Smooth muscle cell (in vitro differentiated cells): ENCODE results near the gene SLC6A5. TPM values are rescaled to one million over a fixed set of nuclear protein-coding genes. Genes with fewer than 3 reads are reported as not detected.
A peak's percentile ranks its signal among the peaks of the same experiment; 100 is the strongest.

Source experiments
- DNase-seq: peaks from one replicate; lab custom pipeline; 2025; ENCODE audit not compliant: unreplicated experiment; lab: John Stamatoyannopoulos, UW
- H2AFZ ChIP-seq: fragments of 200-600 bp; sonication (generic); 2 replicates; pipeline ENCODE4 v1.6.0; 2016; ENCODE audit warnings: antibody characterized with exemption, low read depth, mild to moderate bottlenecking
- H3F3A ChIP-seq: fragments of 200-600 bp; sonication (generic); 2 replicates; pipeline ENCODE4 v1.6.0; 2017; ENCODE audit warnings: antibody characterized with exemption, low read depth
- H3K27ac ChIP-seq: fragments of 200-600 bp; sonication (generic); 2 replicates; pipeline ENCODE4 v1.5.1; 2016; ENCODE audit warnings: low read depth, mild to moderate bottlenecking
- H3K27me3 ChIP-seq: fragments of 200-600 bp; sonication (generic); 2 replicates; pipeline ENCODE4 v1.6.1; 2016; ENCODE audit warnings: low read depth, mild to moderate bottlenecking
- H3K36me3 ChIP-seq: fragments of 200-600 bp; sonication (generic); 2 replicates; pipeline ENCODE4 v1.5.1; 2016; ENCODE audit warnings: low read depth
- H3K4me1 ChIP-seq: fragments of 200-600 bp; sonication (generic); 2 replicates; pipeline ENCODE4 v1.5.1; 2016; ENCODE audit warnings: low read depth
- H3K4me2 ChIP-seq: fragments of 200-600 bp; sonication (generic); 2 replicates; pipeline ENCODE4 v1.6.0; 2016; ENCODE audit warnings: mild to moderate bottlenecking
- H3K4me3 ChIP-seq: fragments of 200-600 bp; sonication (generic); 2 replicates; pipeline ENCODE4 v1.5.1; 2016; ENCODE audit warnings: mild to moderate bottlenecking
- H3K79me2 ChIP-seq: fragments of 200-600 bp; sonication (generic); 2 replicates; pipeline ENCODE4 v1.6.0; 2016; ENCODE audit warnings: low read depth, mild to moderate bottlenecking
- H3K9ac ChIP-seq: fragments of 200-600 bp; sonication (generic); 2 replicates; pipeline ENCODE4 v1.6.0; 2016; ENCODE audit warnings: low read depth
- H3K9me3 ChIP-seq: fragments of 200-600 bp; sonication (generic); replicated peaks from 2 replicates; pipeline ENCODE4 v1.5.1; 2016; ENCODE audit warnings: low read depth
- H4K20me1 ChIP-seq: fragments of 200-600 bp; sonication (generic); 2 replicates; pipeline ENCODE4 v1.6.0; 2016; ENCODE audit warnings: low read depth
- WGBS: methylation state at CpG from one replicate; pipeline ENCODE4 v1.1.7; 2016; ENCODE audit warnings: low lambda C conversion rate; 5-methylcytosine and 5-hydroxymethylcytosine counted together
- polyA plus RNA-seq: library from polyadenylated mRNA; unstranded; fragments of >200 nt; fragmentation: Nextera tagmentation; extraction: Ambion mirVana; gene quantifications from 2 replicates; pipeline ENCODE4 v1.2.1, GENCODE V29; 2016
- total RNA-seq: library from RNA; depleted of rRNA; stranded (reverse); fragments of >200 nt; gene quantifications from 2 replicates; pipeline ENCODE4 v1.2.3, GENCODE V29; 2014
- TF ChIP-seq, protein P1 (sequence below): fragments of 200-600 bp; sonication (generic); IDR thresholded peaks from 2 replicates; pipeline ENCODE4 v1.5.1; 2017; ENCODE audit warnings: borderline replicate concordance, mild to moderate bottlenecking, antibody characterized with exemption; ENCODE audit not compliant: insufficient read depth, poor library complexity, severe bottlenecking

SLC6A5 gene
- total and polyA plus RNA-seq, 2 experiments from 2014 or later: not detected

DNA sequence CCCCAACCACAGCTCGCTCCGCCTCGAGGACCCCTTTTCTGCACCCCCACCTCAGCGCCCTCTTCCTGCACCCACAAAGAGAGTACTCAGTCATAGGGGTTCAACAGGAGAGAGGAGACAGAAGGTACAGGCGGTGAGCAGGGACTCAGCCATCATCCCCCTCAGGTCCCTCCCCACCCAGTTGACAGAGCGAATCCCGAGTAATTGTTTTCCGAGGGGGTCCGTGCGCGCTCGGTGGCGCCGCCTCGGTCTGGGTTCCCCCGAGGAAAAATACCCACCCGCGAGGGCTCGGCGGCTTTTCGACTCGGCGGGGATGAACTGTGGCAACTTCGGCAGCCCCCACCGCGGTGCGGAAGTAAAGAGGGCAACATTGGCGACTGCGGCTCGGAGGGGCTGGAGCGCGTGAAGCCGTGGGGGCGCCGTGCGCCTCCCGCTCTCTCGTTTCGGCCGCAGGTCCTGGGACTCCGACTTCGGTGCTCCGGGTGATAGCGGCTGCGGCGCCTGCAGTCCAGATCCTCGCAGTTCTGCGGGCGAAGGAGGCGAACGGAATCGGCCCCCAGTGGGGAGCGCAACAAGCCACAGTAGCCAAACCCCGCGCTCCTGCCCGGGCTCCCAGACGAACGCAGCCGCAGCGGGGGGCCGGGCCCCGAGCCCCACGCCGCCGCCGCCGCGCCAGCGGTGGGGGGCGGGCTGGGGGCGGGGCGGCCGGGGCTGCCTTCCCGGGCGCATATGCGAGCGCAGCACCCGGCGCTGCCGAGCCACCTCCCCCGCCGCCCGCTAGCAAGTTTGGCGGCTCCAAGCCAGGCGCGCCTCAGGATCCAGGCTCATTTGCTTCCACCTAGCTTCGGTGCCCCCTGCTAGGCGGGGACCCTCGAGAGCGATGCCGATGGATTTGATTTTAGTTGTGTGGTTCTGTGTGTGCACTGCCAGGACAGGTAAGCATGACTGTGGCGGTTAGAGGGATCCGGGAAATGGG lies 69.7 kb downstream of the SLC6A5 start, which contains the start of gene NELL1:
Gene NELL1, plus strand, starts transcription at position 743 of the 976 bp plus-strand sequence.
- TF ChIP-seq, protein P1, sequence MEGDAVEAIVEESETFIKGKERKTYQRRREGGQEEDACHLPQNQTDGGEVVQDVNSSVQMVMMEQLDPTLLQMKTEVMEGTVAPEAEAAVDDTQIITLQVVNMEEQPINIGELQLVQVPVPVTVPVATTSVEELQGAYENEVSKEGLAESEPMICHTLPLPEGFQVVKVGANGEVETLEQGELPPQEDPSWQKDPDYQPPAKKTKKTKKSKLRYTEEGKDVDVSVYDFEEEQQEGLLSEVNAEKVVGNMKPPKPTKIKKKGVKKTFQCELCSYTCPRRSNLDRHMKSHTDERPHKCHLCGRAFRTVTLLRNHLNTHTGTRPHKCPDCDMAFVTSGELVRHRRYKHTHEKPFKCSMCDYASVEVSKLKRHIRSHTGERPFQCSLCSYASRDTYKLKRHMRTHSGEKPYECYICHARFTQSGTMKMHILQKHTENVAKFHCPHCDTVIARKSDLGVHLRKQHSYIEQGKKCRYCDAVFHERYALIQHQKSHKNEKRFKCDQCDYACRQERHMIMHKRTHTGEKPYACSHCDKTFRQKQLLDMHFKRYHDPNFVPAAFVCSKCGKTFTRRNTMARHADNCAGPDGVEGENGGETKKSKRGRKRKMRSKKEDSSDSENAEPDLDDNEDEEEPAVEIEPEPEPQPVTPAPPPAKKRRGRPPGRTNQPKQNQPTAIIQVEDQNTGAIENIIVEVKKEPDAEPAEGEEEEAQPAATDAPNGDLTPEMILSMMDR: no peak
- Histone ChIP-seq H3K79me2 (no peaks in the 10 kb centered on the region), H3K27ac (no peak within 1 kb of the TSS), H3F3A (no peaks in the 10 kb centered on the region), H3K9me3 (no peaks in the 10 kb centered on the region), H3K9ac (no peak within 1 kb of the TSS), H3K4me2 (peak within 1 kb of the TSS; percentile 81), H3K4me3 (peak within 1 kb of the TSS; percentile 38), H2AFZ (no peak within 1 kb of the TSS), H3K4me1 (peaks cover 8% of the 10 kb centered on the region), H3K27me3 (peaks cover 98% of the 10 kb centered on the region), H3K36me3 (no peaks in the 10 kb centered on the region), H4K20me1 (no peaks in the 10 kb centered on the region)
- WGBS: 2% methylated on average over 66 of the region's 93 CpGs
- DNase-seq: no peak

GRCh38 chr11:20669820-20670684 lies 70.6 kb downstream of the SLC6A5 start:
- Histone ChIP-seq H3K9ac (no peak overlapping the region), H3K4me2 (peak overlapping the region; percentile 81), H3K79me2 (no peaks in the 10 kb centered on the region)

DNA sequence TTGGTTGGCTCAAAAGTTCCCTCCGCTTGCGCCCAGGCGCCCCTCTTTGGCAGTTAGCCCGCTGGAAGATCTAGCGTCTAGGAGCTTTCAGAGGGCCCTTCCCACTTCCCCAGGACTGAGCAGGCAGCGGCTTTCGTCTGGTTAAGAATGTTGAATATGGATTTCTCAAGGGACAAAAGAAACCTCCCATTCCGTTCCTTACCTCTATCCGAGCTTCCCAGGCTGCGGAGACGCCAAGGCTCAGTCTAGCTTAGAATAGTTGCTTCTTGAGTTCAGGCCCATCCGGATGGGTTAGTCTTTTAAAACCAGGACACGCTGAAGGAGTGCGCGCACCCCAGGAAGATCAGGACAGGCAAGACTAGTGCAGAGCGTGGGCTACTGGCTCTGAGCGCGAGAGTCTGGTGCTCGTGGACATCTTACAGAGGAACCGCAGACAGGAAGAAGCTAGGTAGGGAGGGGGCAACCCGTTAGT lies 71.6 kb downstream of the SLC6A5 start:
- peak overlapping the region; percentile 35 for H3K4me3 ChIP-seq
- H3K36me3 ChIP-seq: no peaks in the 10 kb centered on the region
- no peak overlapping the region for H3K9ac ChIP-seq
- no peak for DNase-seq
- no peak overlapping the region for H3K4me2 ChIP-seq
- H3K27me3 ChIP-seq: peaks cover 90% of the 10 kb centered on the region
- no peaks in the 10 kb centered on the region for H3K9me3 ChIP-seq
- no peaks in the 10 kb centered on the region for H3K79me2 ChIP-seq
- TF ChIP-seq, protein P1: no peak
- no peak overlapping the region for H3K27ac ChIP-seq
- no peak overlapping the region for H2AFZ ChIP-seq
- no peaks in the 10 kb centered on the region for H4K20me1 ChIP-seq
- H3F3A ChIP-seq: no peaks in the 10 kb centered on the region
- WGBS: 4% methylated on average over 21 of the region's 21 CpGs
- H3K4me1 ChIP-seq: peaks cover 8% of the 10 kb centered on the region

More at GRCh38 chr11:20669820-20670684, 70.6 kb downstream of the SLC6A5 start:
- H3F3A ChIP-seq: no peaks in the 10 kb centered on the region
- H3K4me1 ChIP-seq: peaks cover 8% of the 10 kb centered on the region
- no peaks in the 10 kb centered on the region for H3K36me3 ChIP-seq
- H2AFZ ChIP-seq: no peak overlapping the region
- H4K20me1 ChIP-seq: no peaks in the 10 kb centered on the region
- no peak for DNase-seq
- WGBS: 3% methylated on average over 57 of the region's 60 CpGs
- peaks cover 98% of the 10 kb centered on the region for H3K27me3 ChIP-seq
- H3K4me3 ChIP-seq: peak overlapping the region; percentile 35
- H3K9me3 ChIP-seq: no peaks in the 10 kb centered on the region
- H3K27ac ChIP-seq: no peak overlapping the region
- TF ChIP-seq, protein P1: no peak
